ENCODE data around the gene HP1BP3. TPM values are rescaled to one million over a fixed set of nuclear protein-coding genes. Genes with fewer than 3 reads are reported as not detected.

The HP1BP3 gene
- total RNA-seq, 1 experiment from 2014 or later: 207 TPM

- TF ChIP-seq FOSL1 (IDR thresholded peaks at IDR 0.05; ENCODE audit: low read depth) (no peak), CBX3 (IDR thresholded peaks at IDR 0.05; ENCODE audit: low read depth) (no peak), POLR2A (IDR thresholded peaks at IDR 0.05; ENCODE audit: borderline replicate concordance, extremely low read depth, insufficient read depth, insufficient read length) (no peak), RAD21 (IDR thresholded peaks at IDR 0.05; ENCODE audit: low read depth) (no peak), JUND (IDR thresholded peaks at IDR 0.05) (no peak), SRF (IDR thresholded peaks at IDR 0.05; ENCODE audit: low read depth) (no peak), TCF7L2 (IDR thresholded peaks at IDR 0.05; ENCODE audit: borderline replicate concordance, extremely low read depth, insufficient read depth, insufficient read length) (no peak)
- RAD21 ChIA-PET (ENCODE audit: low non-redundant PET in 1 of 2, low total read pairs in 2 of 2, uncharacterized antibody in 2 of 2, unreplicated experiment in 2 of 2): no interaction called here
- POLR2A ChIA-PET: no interaction called here
- Histone ChIP-seq H3K36me3 (ENCODE audit: control insufficient read depth in 1 of 2, insufficient read depth in 2 of 2, low read length in 2 of 2) (no peaks in the 10 kb centered on the region), H3K79me2 (ENCODE audit: insufficient read depth, low read length) (no peaks in the 10 kb centered on the region), H4K20me1 (ENCODE audit: insufficient read depth) (no peaks in the 10 kb centered on the region), H2AFZ (ENCODE audit: low read depth, low read length, poor library complexity, severe bottlenecking) (no peak overlapping the region), H3K9me2 (ENCODE audit: insufficient read depth) (no peaks in the 10 kb centered on the region), H3K27me3 (ENCODE audit: insufficient read depth, low read length) (no peaks in the 10 kb centered on the region), H3K4me1 (ENCODE audit: control insufficient read depth in 1 of 2, insufficient read depth in 2 of 2, low read length in 2 of 2) (peaks cover 15 to 32% of the 10 kb centered on the region in 2 experiments), H3K9ac (ENCODE audit: low read length) (no peak overlapping the region), H3K27ac (ENCODE audit: low read depth, low read length) (no peak overlapping the region), H3K4me2 (ENCODE audit: low read length) (no peak overlapping the region), H3K4me3 (replicated peaks in 1 of 2; ENCODE audit: low read depth in 1 of 2, low read length in 2 of 2) (no peak overlapping the region), H3K9me3 (ENCODE audit: control insufficient read depth in 1 of 2, insufficient read depth in 1 of 2, low read depth in 1 of 2, low read length in 2 of 2) (no peaks in the 10 kb centered on the region)
- BruUV-seq (replicated peaks): no TSS peak
- intact Hi-C loops (cut with micrococcal nuclease): no loop called here
- ATAC-seq: no peak
- CTCF ChIA-PET: interaction anchor here (1.0 to 2.1 kb wide), 2 partner anchors 118 to 502 kb away, joined by 4 to 5 read pairs; no protein-coding TSS in a partner anchor
- DNase-seq (ENCODE audit: low read depth, low spot score): no peak
Measured at GRCh38 chr1:20693623-20694022, 93.5 kb downstream of the HP1BP3 start.

Other genes with a start within 250 kb of the HP1BP3 start
- not detected for gene FAM43B, start 234.7 kb downstream of the HP1BP3 start, total RNA-seq (2021; ENCODE audit: unreplicated experiment)
- 28.6 TPM for gene CDA, start 198.2 kb downstream of the HP1BP3 start, total RNA-seq (2021; ENCODE audit: unreplicated experiment)
- gene PINK1, start 153.8 kb downstream of the HP1BP3 start, total RNA-seq (2021; ENCODE audit: unreplicated experiment): 29.4 TPM
- 387 TPM for gene DDOST, start 125.9 kb downstream of the HP1BP3 start, total RNA-seq (2021; ENCODE audit: unreplicated experiment)
- gene KIF17, start 69.3 kb downstream of the HP1BP3 start, total RNA-seq (2021; ENCODE audit: unreplicated experiment): 2.4 TPM
- 10.4 TPM for gene SH2D5, start 54.6 kb downstream of the HP1BP3 start, total RNA-seq (2021; ENCODE audit: unreplicated experiment)

All from HCT116 (cell line).